Stimulated activated CD4-positive, alpha-beta T cell treated with anti-CD3 and anti-CD28 coated beads, Interleukin-1b, Interleukin-23, amount 100 ng/mL, for 4 hours (primary cell): ENCODE measurements around the gene OR5B12.
"Not testable (repeated sequence)": the region's sequence is repeated elsewhere in the genome, so short reads cannot be mapped to it uniquely, and the experiment has no call there.

ENCODE experiments used
- DNase-seq, 2 donors: peaks; one replicate each; pipeline ENCODE4 v3.0.0-alpha.2; 2020; ENCODE audit warnings: low read depth in 2 of 2

Gene OR5B12

GRCh38 chr11:58442136-58442535 is at the start of gene OR5B12:
Gene OR5B12 (minus strand): TSS chr11:58442236. CDS start chr11:58440151, 2,085 bp downstream.
- DNase-seq: no peak

- no peak for DNase-seq
Measured at GRCh38 chr11:58490827-58491226, 48.8 kb upstream of the OR5B12 start.

GRCh38 chr11:58487170-58487569 is 45.1 kb upstream of the OR5B12 start:
- no peak for DNase-seq

- DNase-seq: no peak
Measured at GRCh38 chr11:58485961-58486360, 43.9 kb upstream of the OR5B12 start.

GRCh38 chr11:58471892-58472291 is 29.9 kb upstream of the OR5B12 start:
- DNase-seq: no peak

- no peak for DNase-seq
Measured at GRCh38 chr11:58466293-58466692, 24.3 kb upstream of the OR5B12 start.

- DNase-seq: no peak
Measured at GRCh38 chr11:58465690-58466089, 23.7 kb upstream of the OR5B12 start.

GRCh38 chr11:58451585-58451984 is 9.5 kb upstream of the OR5B12 start:
- no peak for DNase-seq

- DNase-seq: no peak
Measured at GRCh38 chr11:58446294-58446693, 4.3 kb upstream of the OR5B12 start.

GRCh38 chr11:58444300-58444699 is 2.3 kb upstream of the OR5B12 start:
- DNase-seq: no peak

- no peak for DNase-seq
Measured at GRCh38 chr11:58438486-58438885, 3.5 kb downstream of the OR5B12 start.

GRCh38 chr11:58434217-58434616 is 7.8 kb downstream of the OR5B12 start:
- DNase-seq: no peak

- DNase-seq: no peak
Measured at GRCh38 chr11:58433638-58434203, 8.3 kb downstream of the OR5B12 start.

- DNase-seq: no peak
Measured at GRCh38 chr11:58429273-58429672, 12.8 kb downstream of the OR5B12 start.

GRCh38 chr11:58428021-58428420 is 14.0 kb downstream of the OR5B12 start, which contains the start of gene OR5B2:
Gene OR5B2 (minus strand): TSS chr11:58428121. CDS start chr11:58423261, 4,860 bp downstream.
- no peak for DNase-seq

- DNase-seq: no peak
Measured at GRCh38 chr11:58406774-58407173, 35.3 kb downstream of the OR5B12 start, which contains the start of gene OR5B3. Gene OR5B3 (minus strand): TSS chr11:58406874. CDS start chr11:58403409, 3,465 bp downstream.

GRCh38 chr11:58399622-58400021 is 42.4 kb downstream of the OR5B12 start:
- not testable (repeated sequence) for DNase-seq

- DNase-seq: no peak
Measured at GRCh38 chr11:58395581-58395980, 46.5 kb downstream of the OR5B12 start.

- no peak for DNase-seq
Measured at GRCh38 chr11:58394195-58394594, 47.8 kb downstream of the OR5B12 start.

- no peak for DNase-seq
Measured at GRCh38 chr11:58392746-58393145, 49.3 kb downstream of the OR5B12 start.

GRCh38 chr11:58391879-58392278 is 50.2 kb downstream of the OR5B12 start:
- no peak for DNase-seq

- DNase-seq: no peak
Measured at GRCh38 chr11:58390551-58391063, 51.4 kb downstream of the OR5B12 start.
